ENCODE measurements around the gene PRKCQ. TPM values are rescaled to one million over a fixed set of nuclear protein-coding genes. Genes with fewer than 3 reads are reported as not detected.
"Not testable (repeated sequence)": the region's sequence is repeated elsewhere in the genome, so short reads cannot be mapped to it uniquely, and the experiment has no call there.

Gene PRKCQ
- polyA plus RNA-seq, 3 donors, result 14.6 to 16.0 (median 15.3) TPM

GRCh38 chr10:6598679-6599078, 18.6 kb upstream of the PRKCQ start:
- no peak for DNase-seq

- no peak for DNase-seq
These were observed 17.4 kb upstream of the PRKCQ start for GRCh38 chr10:6597478-6597877.

- no peak for DNase-seq
These were observed 15.4 kb upstream of the PRKCQ start for GRCh38 chr10:6595499-6595898.

GRCh38 chr10:6593241-6593671, 13.2 kb upstream of the PRKCQ start:
- DNase-seq, result no peak

- DNase-seq, result no peak
These were observed 12.0 kb upstream of the PRKCQ start for GRCh38 chr10:6592080-6592479.

GRCh38 chr10:6591668-6592067, 11.6 kb upstream of the PRKCQ start:
- DNase-seq, result no peak

- DNase-seq, result no peak
These were observed 10.0 kb upstream of the PRKCQ start for GRCh38 chr10:6590100-6590499.

- DNase-seq, result no peak
These were observed 9.4 kb upstream of the PRKCQ start for GRCh38 chr10:6589287-6590094.

- DNase-seq, result no peak
These were observed 8.8 kb upstream of the PRKCQ start for GRCh38 chr10:6588845-6589244.

- DNase-seq, result no peak
These were observed 8.0 kb upstream of the PRKCQ start for GRCh38 chr10:6588082-6588481.

- DNase-seq, result no peak
These were observed 6.4 kb upstream of the PRKCQ start for GRCh38 chr10:6586501-6586900.

- no peak for DNase-seq
These were observed 3.4 kb upstream of the PRKCQ start for GRCh38 chr10:6583447-6583846.

- not testable (repeated sequence) for DNase-seq
These were observed 2.8 kb upstream of the PRKCQ start for GRCh38 chr10:6582913-6583312.

GRCh38 chr10:6582298-6582697, 2.2 kb upstream of the PRKCQ start:
- no peak for DNase-seq

- no peak for DNase-seq
These were observed 1.7 kb upstream of the PRKCQ start for GRCh38 chr10:6581778-6582228.

GRCh38 chr10:6581223-6581622, 1.1 kb upstream of the PRKCQ start:
- not testable (repeated sequence) for DNase-seq

GRCh38 chr10:6580279-6581029, 378 bp upstream of the PRKCQ start:
- peak; percentile 68 for DNase-seq

- DNase-seq, result no peak
These were observed 733 bp downstream of the PRKCQ start for GRCh38 chr10:6579183-6579903.

- DNase-seq, result no peak
These were observed 1.3 kb downstream of the PRKCQ start for GRCh38 chr10:6578795-6579182.

GRCh38 chr10:6578251-6578771, 1.8 kb downstream of the PRKCQ start:
- DNase-seq, result no peak

GRCh38 chr10:6576326-6576725, 3.8 kb downstream of the PRKCQ start:
- no peak for DNase-seq

- DNase-seq, result no peak
These were observed 5.4 kb downstream of the PRKCQ start for GRCh38 chr10:6574664-6575176.
